Omental fat pad (tissue), 4 donors: ENCODE results near the gene PKP4. TPM values are rescaled to one million over a fixed set of nuclear protein-coding genes. Genes with fewer than 3 reads are reported as not detected.

Experiments
- ATAC-seq: fragments of 150-250 bp; one replicate; pipeline ENCODE4 v1.9.1; 2016; ENCODE audit warnings: mild to moderate bottlenecking, moderate library complexity; ENCODE audit not compliant: low FRiP score
- DNase-seq: peaks from one replicate; pipeline ENCODE4 v3.0.0-alpha.2; 2019; ENCODE audit warnings: low spot score
- CTCF ChIP-seq, 3 donors: fragments of 450-650 bp; IDR thresholded peaks; one replicate each; pipeline ENCODE4 v1.5.1; 2016 to 2017; ENCODE audit warnings: antibody characterized with exemption in 3 of 3, mild to moderate bottlenecking in 3 of 3, moderate library complexity in 2 of 3
- total RNA-seq, 4 donors: library from RNA; depleted of rRNA; stranded (reverse); fragments of >200 nt; gene quantifications; one replicate each; pipeline ENCODE4 v1.1.0, GENCODE V29; 2016

Gene PKP4
- total RNA-seq, 4 donors from 2014 or later: 25.8 to 96.9 (median 56.2) TPM

GRCh38 chr2:158491072-158491471 lies 34.3 kb downstream of the PKP4 start:
- TF ChIP-seq CTCF (IDR thresholded peaks at IDR 0.05): no peak
- ATAC-seq: no peak

GRCh38 chr2:158493458-158493857 lies 36.7 kb downstream of the PKP4 start:
- ATAC-seq: no peak
- DNase-seq: no peak
- TF ChIP-seq CTCF (IDR thresholded peaks at IDR 0.05): no peak

More at GRCh38 chr2:158491072-158491471, 34.3 kb downstream of the PKP4 start:
- no peak for DNase-seq

GRCh38 chr2:158495175-158495574 lies 38.4 kb downstream of the PKP4 start:
- no peak for ATAC-seq
- no peak for TF ChIP-seq CTCF (IDR thresholded peaks at IDR 0.05)
- no peak for DNase-seq

- no peak for TF ChIP-seq CTCF (IDR thresholded peaks at IDR 0.05)
- DNase-seq (no peak), ATAC-seq (no peak)
Measured at GRCh38 chr2:158496986-158497385, 40.2 kb downstream of the PKP4 start.

- no peak for TF ChIP-seq CTCF (IDR thresholded peaks at IDR 0.05)
- peak; percentile 60 for ATAC-seq
- DNase-seq: no peak
Measured at GRCh38 chr2:158497486-158497885, 40.7 kb downstream of the PKP4 start.

- TF ChIP-seq CTCF (IDR thresholded peaks at IDR 0.05): no peak
- ATAC-seq: peak; percentile 41
- DNase-seq: no peak
Measured at GRCh38 chr2:158498043-158498748, 41.4 kb downstream of the PKP4 start.

GRCh38 chr2:158498749-158499136 lies 42.0 kb downstream of the PKP4 start:
- no peak for ATAC-seq
- no peak for TF ChIP-seq CTCF (IDR thresholded peaks at IDR 0.05)
- no peak for DNase-seq
